Neural progenitor cell (in vitro differentiated cells): Measurements from ENCODE around the gene ZNF516. TPM values are rescaled to one million over a fixed set of nuclear protein-coding genes. Genes with fewer than 3 reads are reported as not detected.

Source experiments
- DNase-seq: peaks from one replicate; pipeline ENCODE4 v3.0.0-alpha.2; 2016; ENCODE audit warnings: low spot score
- H2AFZ ChIP-seq: fragments of 200-600 bp; sonication (generic); replicated peaks from 2 replicates; pipeline ENCODE4 v1.6.1; 2016; ENCODE audit warnings: antibody characterized with exemption
- H3F3A ChIP-seq: fragments of 200-600 bp; sonication (generic); 2 replicates; pipeline ENCODE4 v1.6.1; 2016; ENCODE audit warnings: antibody characterized with exemption, low read depth
- H3K27ac ChIP-seq: fragments of 200-600 bp; sonication (generic); 2 replicates; pipeline ENCODE4 v1.5.1; 2016; ENCODE audit warnings: mild to moderate bottlenecking
- H3K27me3 ChIP-seq: fragments of 200-600 bp; sonication (generic); 2 replicates; pipeline ENCODE4 v1.6.1; 2016; ENCODE audit warnings: mild to moderate bottlenecking, moderate library complexity
- H3K36me3 ChIP-seq: fragments of 200-600 bp; sonication (generic); 2 replicates; pipeline ENCODE4 v1.5.1; 2016
- H3K4me1 ChIP-seq: fragments of 200-600 bp; sonication (generic); 2 replicates; pipeline ENCODE4 v1.6.1; 2016; ENCODE audit warnings: mixed run types
- H3K4me2 ChIP-seq: fragments of 200-600 bp; sonication (generic); 2 replicates; pipeline ENCODE4 v1.6.1; 2016
- H3K4me3 ChIP-seq: fragments of 200-600 bp; sonication (generic); 2 replicates; pipeline ENCODE4 v1.5.1; 2016
- H3K79me2 ChIP-seq: fragments of 200-600 bp; sonication (generic); 2 replicates; pipeline ENCODE4 v1.6.1; 2016; ENCODE audit warnings: low read depth
- H3K9ac ChIP-seq: fragments of 200-600 bp; sonication (generic); 2 replicates; pipeline ENCODE4 v1.6.1; 2016
- H3K9me3 ChIP-seq: fragments of 200-600 bp; sonication (generic); 2 replicates; pipeline ENCODE4 v1.5.1; 2016; ENCODE audit warnings: low read depth
- H4K20me1 ChIP-seq: fragments of 200-600 bp; sonication (generic); 2 replicates; pipeline ENCODE4 v1.6.1; 2016; ENCODE audit warnings: low read depth
- H3K27ac Mint-ChIP-seq: 3 replicates; pipeline ENCODE4 v1.8.0; 2021; ENCODE audit warnings: mixed read lengths
- H3K27me3 Mint-ChIP-seq: 2 replicates; pipeline ENCODE4 v1.8.0; 2022; ENCODE audit warnings: low read depth, mild to moderate bottlenecking, inconsistent platforms, moderate library complexity, mixed read lengths; ENCODE audit not compliant: insufficient read depth
- H3K36me3 Mint-ChIP-seq: 3 replicates; pipeline ENCODE4 v1.8.0; 2021; ENCODE audit warnings: mixed read lengths
- H3K4me1 Mint-ChIP-seq: 3 replicates; pipeline ENCODE4 v1.8.0; 2021; ENCODE audit warnings: mixed read lengths
- H3K4me3 Mint-ChIP-seq: 3 replicates; pipeline ENCODE4 v1.8.0; 2021; ENCODE audit warnings: mild to moderate bottlenecking, moderate library complexity, mixed read lengths
- H3K9me3 Mint-ChIP-seq: 3 replicates; pipeline ENCODE4 v1.8.0; 2020; ENCODE audit warnings: mixed read lengths
- EZH2 ChIP-seq: fragments of 200-600 bp; sonication (generic); IDR thresholded peaks from 2 replicates; pipeline ENCODE4 v1.6.1; 2017; ENCODE audit warnings: antibody characterized with exemption, mild to moderate bottlenecking, moderate library complexity
- EZH2phosphoT487 ChIP-seq: fragments of 200-600 bp; sonication (generic); IDR thresholded peaks from 2 replicates; pipeline ENCODE4 v1.6.1; 2017; ENCODE audit warnings: antibody characterized with exemption
- total RNA-seq: library from RNA; depleted of rRNA; stranded (reverse); fragments of >200 nt; gene quantifications from 2 replicates; pipeline ENCODE4 v1.2.3, GENCODE V29; 2015; ENCODE audit warnings: low replicate concordance
- TF ChIP-seq, protein P1 (sequence below): fragments of 200-600 bp; sonication (generic); IDR thresholded peaks from 2 replicates; pipeline ENCODE4 v1.5.1; 2017; ENCODE audit warnings: antibody characterized with exemption, mild to moderate bottlenecking

Gene ZNF516
- total RNA-seq, 1 donor from 2014 or later, result 45.5 TPM

- DNase-seq, result no peak
- Histone ChIP-seq H3K36me3 (no peaks in the 10 kb centered on the region), H3K4me3 (no peak overlapping the region), H3K9me3 (no peaks in the 10 kb centered on the region), H3K4me2 (no peak overlapping the region), H3K27me3 (no peaks in the 10 kb centered on the region), H3K79me2 (peaks cover 30% of the 10 kb centered on the region), H3K4me1 (peaks cover 13% of the 10 kb centered on the region), H3K27ac (no peak overlapping the region), H3F3A (no peaks in the 10 kb centered on the region), H4K20me1 (peaks cover 67% of the 10 kb centered on the region), H3K9ac (no peak overlapping the region), H2AFZ (no peak overlapping the region)
- Mint-ChIP-seq H3K9me3 (no peaks in the 10 kb centered on the region), H3K27me3 (no peaks in the 10 kb centered on the region), H3K4me1 (peaks cover 22% of the 10 kb centered on the region), H3K36me3 (peaks cover 61% of the 10 kb centered on the region), H3K4me3 (no peak overlapping the region), H3K27ac (no peak overlapping the region)
- TF ChIP-seq EZH2, result no peak
- TF ChIP-seq, protein P1, sequence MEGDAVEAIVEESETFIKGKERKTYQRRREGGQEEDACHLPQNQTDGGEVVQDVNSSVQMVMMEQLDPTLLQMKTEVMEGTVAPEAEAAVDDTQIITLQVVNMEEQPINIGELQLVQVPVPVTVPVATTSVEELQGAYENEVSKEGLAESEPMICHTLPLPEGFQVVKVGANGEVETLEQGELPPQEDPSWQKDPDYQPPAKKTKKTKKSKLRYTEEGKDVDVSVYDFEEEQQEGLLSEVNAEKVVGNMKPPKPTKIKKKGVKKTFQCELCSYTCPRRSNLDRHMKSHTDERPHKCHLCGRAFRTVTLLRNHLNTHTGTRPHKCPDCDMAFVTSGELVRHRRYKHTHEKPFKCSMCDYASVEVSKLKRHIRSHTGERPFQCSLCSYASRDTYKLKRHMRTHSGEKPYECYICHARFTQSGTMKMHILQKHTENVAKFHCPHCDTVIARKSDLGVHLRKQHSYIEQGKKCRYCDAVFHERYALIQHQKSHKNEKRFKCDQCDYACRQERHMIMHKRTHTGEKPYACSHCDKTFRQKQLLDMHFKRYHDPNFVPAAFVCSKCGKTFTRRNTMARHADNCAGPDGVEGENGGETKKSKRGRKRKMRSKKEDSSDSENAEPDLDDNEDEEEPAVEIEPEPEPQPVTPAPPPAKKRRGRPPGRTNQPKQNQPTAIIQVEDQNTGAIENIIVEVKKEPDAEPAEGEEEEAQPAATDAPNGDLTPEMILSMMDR, result no peak
- no peak for TF ChIP-seq EZH2phosphoT487
Observed at GRCh38 chr18:76367168-76368125, 127.6 kb downstream of the ZNF516 start.

- Histone ChIP-seq H4K20me1 (peaks cover 53% of the 10 kb centered on the region), H2AFZ (no peak overlapping the region), H3K36me3 (no peaks in the 10 kb centered on the region), H3K9me3 (no peaks in the 10 kb centered on the region), H3K9ac (no peak overlapping the region), H3K27ac (no peak overlapping the region), H3K4me3 (no peak overlapping the region), H3K4me2 (no peak overlapping the region), H3K79me2 (peaks cover 30% of the 10 kb centered on the region), H3F3A (no peaks in the 10 kb centered on the region), H3K4me1 (peaks cover 13% of the 10 kb centered on the region), H3K27me3 (no peaks in the 10 kb centered on the region)
- Mint-ChIP-seq H3K9me3 (no peaks in the 10 kb centered on the region), H3K27ac (no peak overlapping the region), H3K4me3 (no peak overlapping the region), H3K4me1 (peaks cover 22% of the 10 kb centered on the region), H3K36me3 (peaks cover 63% of the 10 kb centered on the region), H3K27me3 (no peaks in the 10 kb centered on the region)
- DNase-seq, result no peak
- TF ChIP-seq EZH2phosphoT487, result no peak
- TF ChIP-seq EZH2, result no peak
- TF ChIP-seq, protein P1, result no peak
Observed at GRCh38 chr18:76365561-76365960, 129.5 kb downstream of the ZNF516 start.

DNA sequence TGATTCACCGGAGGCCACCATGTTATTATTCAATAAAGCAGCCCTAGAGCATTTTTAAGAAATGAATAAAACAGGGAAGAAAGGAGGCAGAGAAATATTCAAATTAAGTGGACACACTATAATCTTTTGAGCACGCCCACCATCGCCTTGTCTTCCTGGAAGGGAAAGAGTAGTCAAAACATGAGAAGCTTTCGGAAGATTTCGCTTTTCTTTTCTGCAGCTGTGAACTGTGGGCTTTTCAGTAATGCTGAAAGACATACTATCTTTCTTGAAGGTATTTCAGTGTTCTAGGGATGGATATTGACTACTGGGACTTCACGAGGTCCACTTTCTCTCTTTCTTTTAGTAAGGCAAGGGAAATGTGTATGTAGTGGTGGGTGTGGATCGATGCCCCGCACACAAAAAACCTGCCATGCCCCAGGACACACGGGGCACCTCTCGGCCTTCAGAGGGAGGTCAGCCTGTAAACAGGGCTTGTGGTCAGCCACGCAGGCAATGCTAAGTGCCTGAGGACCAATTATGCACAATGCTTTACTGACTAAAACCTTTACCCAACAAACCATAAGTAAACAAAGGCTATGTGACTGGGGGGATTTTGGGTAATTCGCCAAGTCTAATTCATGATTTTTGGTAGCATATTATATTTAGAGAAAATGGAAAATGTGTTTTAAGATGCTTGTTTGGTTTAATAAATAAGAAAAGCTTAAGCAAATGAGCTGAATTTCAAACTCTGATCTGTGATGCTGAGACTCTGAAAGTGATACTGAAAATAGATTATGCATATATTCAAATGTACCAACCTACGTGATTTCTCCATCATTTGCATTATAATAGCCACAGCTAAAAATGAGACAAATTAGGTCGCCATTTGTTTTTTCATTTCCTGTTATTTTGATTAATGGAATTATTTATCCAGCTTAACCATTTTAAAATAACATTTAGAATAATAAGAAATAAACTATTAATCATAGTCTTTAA is 130.5 kb downstream of the ZNF516 start:
- Histone ChIP-seq H3K4me2 (no peak overlapping the region), H3K9ac (no peak overlapping the region)

More for the DNA sequence above, 130.5 kb downstream of the ZNF516 start:
- no peak overlapping the region for H3K27ac Mint-ChIP-seq
- H3K36me3 ChIP-seq, result peaks cover 4% of the 10 kb centered on the region
- peaks cover 12% of the 10 kb centered on the region for H3K4me1 ChIP-seq
- peaks cover 30% of the 10 kb centered on the region for H3K79me2 ChIP-seq
- no peak overlapping the region for H2AFZ ChIP-seq
- TF ChIP-seq EZH2 (no peak), EZH2phosphoT487 (no peak)
- TF ChIP-seq, protein P1, result no peak
- no peak overlapping the region for H3K4me3 ChIP-seq
- H3K36me3 Mint-ChIP-seq, result peaks cover 60% of the 10 kb centered on the region
- H3K9me3 Mint-ChIP-seq, result no peaks in the 10 kb centered on the region
- H4K20me1 ChIP-seq, result peaks cover 47% of the 10 kb centered on the region
- no peaks in the 10 kb centered on the region for H3K27me3 ChIP-seq
- no peak for DNase-seq
- H3K9me3 ChIP-seq, result no peaks in the 10 kb centered on the region
- H3K27me3 Mint-ChIP-seq, result no peaks in the 10 kb centered on the region
- no peaks in the 10 kb centered on the region for H3F3A ChIP-seq
- H3K27ac ChIP-seq, result no peak overlapping the region
- H3K4me1 Mint-ChIP-seq, result peaks cover 18% of the 10 kb centered on the region
- H3K4me3 Mint-ChIP-seq, result no peak overlapping the region
